Vagina (tissue), 2 donors: ENCODE measurements around the gene ZCWPW1.
A peak's percentile ranks its signal among the peaks of the same experiment; 100 is the strongest.

Experiments
- POLR2A ChIP-seq, 2 donors: fragments of 450-650 bp; IDR thresholded peaks; one replicate each; pipeline ENCODE4 v1.6.1; 2017; ENCODE audit warnings: antibody characterized with exemption in 2 of 2, mild to moderate bottlenecking in 2 of 2, moderate library complexity in 2 of 2
- TF ChIP-seq, protein P1 (sequence below), 3 experiments: fragments of 450-650 bp in 2 of 3; fragments of 200-600 bp in 1 of 3; sonication (generic) in 1 of 3; IDR thresholded peaks; one replicate each; pipeline ENCODE4 v1.5.1; 2017 to 2019; ENCODE audit warnings: antibody characterized with exemption in 3 of 3, mild to moderate bottlenecking in 2 of 3, moderate library complexity in 2 of 3

DNA sequence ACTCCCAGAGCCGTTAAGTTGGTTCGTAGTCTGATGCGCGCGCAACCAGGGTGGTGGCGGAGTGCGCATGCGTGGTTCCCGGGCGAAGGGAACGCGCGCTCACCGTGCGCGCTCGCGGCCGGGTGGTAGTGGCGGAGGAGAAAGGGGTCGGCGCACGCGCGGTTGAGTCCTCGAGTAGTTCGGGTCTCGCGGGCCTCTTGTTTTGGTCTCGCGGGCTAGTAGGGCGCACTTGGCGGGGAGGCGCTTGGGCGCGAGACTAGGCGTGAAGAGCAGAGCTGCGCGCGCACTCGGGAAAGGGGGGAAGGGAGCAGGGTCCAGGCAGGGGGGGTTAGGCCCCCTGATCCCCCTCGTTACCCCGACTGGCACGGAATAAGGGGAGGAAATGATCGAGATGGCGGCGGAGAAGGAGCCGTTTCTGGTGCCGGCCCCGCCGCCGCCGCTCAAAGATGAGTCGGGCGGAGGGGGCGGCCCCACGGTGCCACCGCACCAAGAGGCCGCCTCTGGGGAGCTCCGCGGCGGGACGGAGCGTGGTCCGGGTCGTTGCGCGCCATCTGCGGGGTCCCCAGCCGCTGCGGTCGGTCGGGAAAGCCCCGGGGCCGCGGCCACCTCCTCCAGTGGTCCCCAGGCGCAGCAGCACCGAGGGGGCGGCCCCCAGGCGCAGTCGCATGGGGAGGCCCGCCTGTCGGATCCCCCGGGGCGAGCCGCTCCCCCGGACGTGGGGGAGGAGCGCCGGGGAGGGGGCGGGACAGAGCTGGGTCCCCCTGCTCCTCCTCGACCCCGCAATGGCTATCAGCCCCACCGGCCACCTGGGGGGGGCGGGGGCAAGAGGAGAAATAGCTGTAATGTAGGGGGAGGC, 1.4 kb upstream of the ZCWPW1 start, which contains the start of gene MEPCE:
- TF ChIP-seq POLR2A (IDR thresholded peaks at IDR 0.05) = peak in 1 of 2 donors; percentile 75
- TF ChIP-seq, protein P1, sequence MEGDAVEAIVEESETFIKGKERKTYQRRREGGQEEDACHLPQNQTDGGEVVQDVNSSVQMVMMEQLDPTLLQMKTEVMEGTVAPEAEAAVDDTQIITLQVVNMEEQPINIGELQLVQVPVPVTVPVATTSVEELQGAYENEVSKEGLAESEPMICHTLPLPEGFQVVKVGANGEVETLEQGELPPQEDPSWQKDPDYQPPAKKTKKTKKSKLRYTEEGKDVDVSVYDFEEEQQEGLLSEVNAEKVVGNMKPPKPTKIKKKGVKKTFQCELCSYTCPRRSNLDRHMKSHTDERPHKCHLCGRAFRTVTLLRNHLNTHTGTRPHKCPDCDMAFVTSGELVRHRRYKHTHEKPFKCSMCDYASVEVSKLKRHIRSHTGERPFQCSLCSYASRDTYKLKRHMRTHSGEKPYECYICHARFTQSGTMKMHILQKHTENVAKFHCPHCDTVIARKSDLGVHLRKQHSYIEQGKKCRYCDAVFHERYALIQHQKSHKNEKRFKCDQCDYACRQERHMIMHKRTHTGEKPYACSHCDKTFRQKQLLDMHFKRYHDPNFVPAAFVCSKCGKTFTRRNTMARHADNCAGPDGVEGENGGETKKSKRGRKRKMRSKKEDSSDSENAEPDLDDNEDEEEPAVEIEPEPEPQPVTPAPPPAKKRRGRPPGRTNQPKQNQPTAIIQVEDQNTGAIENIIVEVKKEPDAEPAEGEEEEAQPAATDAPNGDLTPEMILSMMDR (IDR thresholded peaks at IDR 0.05) = no peak
